SU-DHL-6 (cell line): ENCODE data around the gene ANKRD44.
"Not testable (repeated sequence)": the region's sequence is repeated elsewhere in the genome, so short reads cannot be mapped to it uniquely, and the experiment has no call there.

Experiments used
- H2AFZ ChIP-seq: fragments of 200-600 bp; sonication (generic); 2 replicates; pipeline ENCODE4 v1.6.1; 2014; ENCODE audit warnings: low read depth, mild to moderate bottlenecking, moderate library complexity, mixed read lengths, antibody characterized with exemption, low read length; ENCODE audit not compliant: severe bottlenecking
- H3F3A ChIP-seq: fragments of 200-600 bp; shearing (Covaris generic); 2 replicates; pipeline ENCODE4 v1.6.0; 2016; ENCODE audit warnings: antibody characterized with exemption, mild to moderate bottlenecking; ENCODE audit not compliant: insufficient read depth
- H3K27ac ChIP-seq: fragments of 200-600 bp; sonication (generic); 2 replicates; pipeline ENCODE4 v1.5.1; 2016; ENCODE audit warnings: low read depth, mild to moderate bottlenecking, low read length, moderate library complexity, mixed read lengths
- H3K27me3 ChIP-seq: fragments of 200-600 bp; sonication (generic), shearing (Covaris generic); 2 replicates; pipeline ENCODE4 v1.6.0; 2014; ENCODE audit warnings: mild to moderate bottlenecking, low read length
- H3K36me3 ChIP-seq: fragments of 200-600 bp; sonication (generic); 2 replicates; pipeline ENCODE4 v1.6.1; 2014; ENCODE audit warnings: mild to moderate bottlenecking, low read length, mixed read lengths
- H3K4me2 ChIP-seq: fragments of 300-600, 200-600 bp; shearing (Covaris generic), sonication (generic); 2 replicates; pipeline ENCODE4 v1.6.0; 2014; ENCODE audit warnings: low read length, low read depth, mild to moderate bottlenecking; ENCODE audit not compliant: poor library complexity, severe bottlenecking
- H3K4me3 ChIP-seq: fragments of 200-600 bp; sonication (generic); 2 replicates; pipeline ENCODE4 v1.5.1; 2014; ENCODE audit warnings: antibody characterized with exemption, low read length, mild to moderate bottlenecking, mixed read lengths; ENCODE audit not compliant: insufficient read depth, poor library complexity, severe bottlenecking
- H3K79me2 ChIP-seq: fragments of 200-600 bp; sonication (generic); 2 replicates; pipeline ENCODE4 v1.6.1; 2014; ENCODE audit warnings: mild to moderate bottlenecking, low read length, moderate library complexity; ENCODE audit not compliant: insufficient read depth
- H3K9ac ChIP-seq: fragments of 200-600 bp; sonication (generic); 2 replicates; pipeline ENCODE4 v1.7.0; 2014; ENCODE audit warnings: mild to moderate bottlenecking, low read length
- H3K9me2 ChIP-seq: fragments of 200-600 bp; sonication (generic); replicated peaks from 2 replicates; pipeline ENCODE4 v1.6.1; 2014; ENCODE audit warnings: low read length; ENCODE audit not compliant: insufficient read depth
- H3K9me3 ChIP-seq: fragments of 200-600 bp; sonication (generic); 2 replicates; pipeline ENCODE4 v1.6.1; 2014; ENCODE audit warnings: low read length, mixed read lengths; ENCODE audit not compliant: insufficient read depth
- H4K20me1 ChIP-seq: fragments of 200-600 bp; sonication (generic); 2 replicates; pipeline ENCODE4 v1.6.1; 2014; ENCODE audit warnings: low read depth, mild to moderate bottlenecking, antibody characterized with exemption, low read length, moderate library complexity, mixed read lengths
- EZH2phosphoT487 ChIP-seq: fragments of 200-600 bp; sonication (generic), shearing (Covaris generic); conservative IDR thresholded peaks from 2 replicates; pipeline ENCODE4 v1.6.1; 2018; ENCODE audit warnings: mild to moderate bottlenecking, antibody characterized with exemption, low read length, moderate library complexity, mixed read lengths
- TF ChIP-seq, protein P1 (sequence below): fragments of 200-600 bp; sonication (generic); IDR thresholded peaks from one replicate; pipeline ENCODE4 v1.5.1; 2017; ENCODE audit warnings: antibody characterized with exemption, mild to moderate bottlenecking, low read length, moderate library complexity; ENCODE audit not compliant: insufficient read depth, poor library complexity, severe bottlenecking

The ANKRD44 gene

DNA sequence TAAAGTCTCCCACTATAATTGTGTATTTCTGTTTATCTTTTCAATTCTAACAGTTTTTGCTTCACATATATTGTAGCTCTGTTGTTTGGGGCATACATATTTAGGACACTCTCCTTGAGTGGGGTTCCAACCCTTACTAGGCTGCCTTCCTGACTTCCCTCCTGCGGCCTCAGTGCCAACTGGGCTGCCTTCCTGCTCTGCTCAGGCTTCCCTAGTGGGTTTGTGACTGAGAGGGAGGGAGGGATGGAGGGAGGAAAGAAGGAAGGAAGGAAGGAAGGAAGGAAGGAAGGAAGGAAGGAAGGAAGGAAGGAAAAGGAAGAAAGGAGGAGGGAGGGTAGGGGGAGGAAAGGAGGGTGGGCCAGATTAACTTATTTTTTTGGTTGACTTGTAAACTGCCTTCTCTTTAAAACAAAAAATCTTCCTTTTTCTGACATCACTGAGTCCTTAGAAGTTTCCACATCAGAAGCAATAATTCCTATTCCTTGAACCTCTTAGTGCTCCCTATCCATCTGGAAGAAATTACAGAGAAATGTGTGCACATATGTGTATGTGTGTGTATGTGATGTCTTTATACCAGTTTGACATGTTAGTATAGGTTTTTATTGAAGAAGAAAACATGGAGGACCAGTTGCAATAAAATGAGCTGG, 238.7 kb downstream of the ANKRD44 start:
- H3K36me3 ChIP-seq, result peaks cover 5% of the 10 kb centered on the region; the same call in 1 of the 2 replicates
- H3F3A ChIP-seq, result peaks cover 5% of the 10 kb centered on the region; the same call in 1 of the 2 replicates
- H3K27ac ChIP-seq, result no peak overlapping the region
- H2AFZ ChIP-seq, result no peak overlapping the region
- H4K20me1 ChIP-seq, result no peaks in the 10 kb centered on the region
- no peaks in the 10 kb centered on the region for H3K9me3 ChIP-seq
- no peaks in the 10 kb centered on the region for H3K79me2 ChIP-seq
- H3K4me2 ChIP-seq, result no peak overlapping the region
- H3K9ac ChIP-seq, result no peak overlapping the region
- H3K4me3 ChIP-seq, result no peak overlapping the region
- no peaks in the 10 kb centered on the region for H3K27me3 ChIP-seq
- no peak for TF ChIP-seq EZH2phosphoT487
- TF ChIP-seq, protein P1, sequence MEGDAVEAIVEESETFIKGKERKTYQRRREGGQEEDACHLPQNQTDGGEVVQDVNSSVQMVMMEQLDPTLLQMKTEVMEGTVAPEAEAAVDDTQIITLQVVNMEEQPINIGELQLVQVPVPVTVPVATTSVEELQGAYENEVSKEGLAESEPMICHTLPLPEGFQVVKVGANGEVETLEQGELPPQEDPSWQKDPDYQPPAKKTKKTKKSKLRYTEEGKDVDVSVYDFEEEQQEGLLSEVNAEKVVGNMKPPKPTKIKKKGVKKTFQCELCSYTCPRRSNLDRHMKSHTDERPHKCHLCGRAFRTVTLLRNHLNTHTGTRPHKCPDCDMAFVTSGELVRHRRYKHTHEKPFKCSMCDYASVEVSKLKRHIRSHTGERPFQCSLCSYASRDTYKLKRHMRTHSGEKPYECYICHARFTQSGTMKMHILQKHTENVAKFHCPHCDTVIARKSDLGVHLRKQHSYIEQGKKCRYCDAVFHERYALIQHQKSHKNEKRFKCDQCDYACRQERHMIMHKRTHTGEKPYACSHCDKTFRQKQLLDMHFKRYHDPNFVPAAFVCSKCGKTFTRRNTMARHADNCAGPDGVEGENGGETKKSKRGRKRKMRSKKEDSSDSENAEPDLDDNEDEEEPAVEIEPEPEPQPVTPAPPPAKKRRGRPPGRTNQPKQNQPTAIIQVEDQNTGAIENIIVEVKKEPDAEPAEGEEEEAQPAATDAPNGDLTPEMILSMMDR, result no peak
- no peaks in the 10 kb centered on the region for H3K9me2 ChIP-seq

DNA sequence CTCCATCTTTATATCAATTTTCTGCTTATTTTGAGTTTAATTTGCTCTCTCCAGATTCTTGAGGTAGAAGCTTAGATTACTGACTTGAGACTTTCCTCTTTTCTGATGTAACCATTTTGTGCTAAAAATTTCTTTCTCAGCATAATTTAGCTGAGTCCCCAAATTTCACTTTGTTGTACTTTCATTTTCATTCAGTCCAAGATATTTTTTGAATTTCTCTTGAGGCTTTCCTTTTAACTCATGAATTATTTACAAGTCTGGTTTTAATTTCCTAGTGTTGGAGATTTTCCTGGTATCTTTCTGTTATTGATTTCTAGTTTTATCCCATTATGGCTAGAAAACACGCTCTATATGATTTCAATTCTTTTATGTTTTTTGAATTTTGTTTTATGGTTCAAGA, 239.4 kb downstream of the ANKRD44 start:
- Histone ChIP-seq H3K36me3 (peaks cover 5% of the 10 kb centered on the region; the same call in 1 of the 2 replicates), H2AFZ (no peak overlapping the region), H3K27ac (no peak overlapping the region), H3K27me3 (no peaks in the 10 kb centered on the region), H3K4me2 (no peak overlapping the region), H3K79me2 (no peaks in the 10 kb centered on the region), H4K20me1 (no peaks in the 10 kb centered on the region), H3K4me3 (no peak overlapping the region), H3K9me3 (no peaks in the 10 kb centered on the region), H3F3A (peaks cover 5% of the 10 kb centered on the region; the same call in 1 of the 2 replicates), H3K9ac (no peak overlapping the region), H3K9me2 (no peaks in the 10 kb centered on the region)
- TF ChIP-seq, protein P1, result no peak
- no peak for TF ChIP-seq EZH2phosphoT487

DNA sequence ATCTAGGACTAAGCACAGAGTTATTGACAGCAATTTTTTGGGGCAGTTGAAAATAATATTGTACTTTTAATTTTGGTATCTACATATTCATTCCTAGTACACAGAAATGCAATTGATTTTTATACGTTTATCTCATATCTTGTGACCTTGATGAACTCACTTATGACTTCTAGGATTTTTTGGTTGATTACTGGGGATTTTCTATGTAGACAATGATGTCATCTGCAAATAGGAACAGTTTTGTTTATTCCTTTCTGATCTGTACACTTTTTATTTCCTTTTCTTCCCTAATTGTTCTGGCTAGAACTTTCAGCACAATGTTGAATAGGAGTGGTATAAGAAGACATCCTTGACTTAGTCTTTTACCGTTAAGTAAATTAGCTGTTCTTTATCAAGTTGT, 240.6 kb downstream of the ANKRD44 start:
- no peak overlapping the region for H3K4me3 ChIP-seq
- TF ChIP-seq EZH2phosphoT487, result no peak
- TF ChIP-seq, protein P1, result no peak

DNA sequence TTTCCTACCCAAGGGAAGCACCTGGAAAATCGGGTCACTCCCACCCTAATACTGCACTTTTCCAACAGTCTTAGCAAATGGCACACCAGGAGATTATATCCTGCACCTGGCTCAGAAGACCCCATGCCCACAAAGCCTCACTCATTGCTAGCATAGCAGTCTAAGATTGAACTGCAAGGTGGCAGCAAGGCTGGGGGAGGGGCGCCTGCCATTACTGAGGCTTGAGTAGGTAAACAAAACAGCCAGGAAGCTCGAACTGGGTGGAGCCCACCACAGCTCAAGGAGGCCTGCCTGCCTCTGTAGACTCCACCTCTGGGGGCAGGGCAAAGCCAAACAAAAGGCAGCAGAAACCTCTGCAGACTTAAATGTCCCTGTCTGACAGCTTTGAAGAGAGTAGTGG, 248.0 kb downstream of the ANKRD44 start:
- H3F3A ChIP-seq, H2AFZ ChIP-seq, H3K4me3 ChIP-seq, H3K4me2 ChIP-seq, H3K9me3 ChIP-seq, H3K79me2 ChIP-seq, H3K9ac ChIP-seq, H3K27ac ChIP-seq, H3K36me3 ChIP-seq, H3K27me3 ChIP-seq, H4K20me1 ChIP-seq, H3K9me2 ChIP-seq: not testable (repeated sequence)

More for the DNA sequence above, 240.6 kb downstream of the ANKRD44 start:
- Histone ChIP-seq H3K4me2 (no peak overlapping the region), H3K27ac (no peak overlapping the region), H3K9ac (no peak overlapping the region), H3K9me3 (no peaks in the 10 kb centered on the region), H3F3A (peaks cover 5% of the 10 kb centered on the region; the same call in 1 of the 2 replicates), H2AFZ (no peak overlapping the region), H3K36me3 (0 out of 2 replicates have a peak, but pooled peaks cover 3% of the 10 kb centered on the region), H3K27me3 (no peaks in the 10 kb centered on the region), H3K9me2 (no peaks in the 10 kb centered on the region), H4K20me1 (no peaks in the 10 kb centered on the region), H3K79me2 (no peaks in the 10 kb centered on the region)
